ENCODE data around the gene CAMK1G. TPM values are rescaled to one million over a fixed set of nuclear protein-coding genes. Genes with fewer than 3 reads are reported as not detected.

The CAMK1G gene
- polyA plus RNA-seq, 1 of the 3 experiments (the other 2 are of a cell fraction): 15.1 TPM

GRCh38 chr1:209613400-209614150 is 30.1 kb downstream of the CAMK1G start:
- Histone ChIP-seq H3K9me3 (no peaks in the 10 kb centered on the region), H3K27ac (ENCODE audit: low read depth in 2 of 2, low read length in 1 of 2) (no peak overlapping the region), H3K79me2 (ENCODE audit: insufficient read depth) (no peaks in the 10 kb centered on the region), H3F3A (replicated peaks; ENCODE audit: insufficient read depth) (no peaks in the 10 kb centered on the region), H3K9me2 (no peaks in the 10 kb centered on the region), H4K20me1 (ENCODE audit: insufficient read depth) (no peaks in the 10 kb centered on the region), H3K4me1 (ENCODE audit: control insufficient read depth in 1 of 2, insufficient read depth in 2 of 2, low read depth in 1 of 2, low read length in 1 of 2) (peaks cover 0 to 4% of the 10 kb centered on the region in 2 experiments; a peak in 2 of 4 replicates), H3K9ac (no peak overlapping the region), H2AFZ (ENCODE audit: low read depth) (no peak overlapping the region), H3K4me2 (no peak overlapping the region), H3K36me3 (replicated peaks in 1 of 2; ENCODE audit: control insufficient read depth in 1 of 2, insufficient read depth in 2 of 2, low read length in 1 of 2) (peaks cover 5 to 51% of the 10 kb centered on the region in 2 experiments), H3K27me3 (ENCODE audit: insufficient read depth) (no peaks in the 10 kb centered on the region), H3K4me3 (ENCODE audit: low read depth in 2 of 2, low read length in 1 of 2) (no peak overlapping the region)
- no peak for DNase-seq
- POLR2A ChIA-PET: no interaction called here
- CTCF ChIA-PET: interaction anchor here (2.4 to 6.9 kb wide), 2 partner anchors 12 to 14 kb away, joined by 12 to 43 read pairs; no protein-coding TSS in a partner anchor
- TF ChIP-seq MXI1 (IDR thresholded peaks at IDR 0.05; ENCODE audit: low read depth, low read length) (no peak), ZBTB33 (IDR thresholded peaks at IDR 0.05; ENCODE audit: borderline replicate concordance, low read depth) (no peak), RCOR1 (IDR thresholded peaks at IDR 0.05; ENCODE audit: low read length) (no peak), USF1 (IDR thresholded peaks at IDR 0.05; ENCODE audit: borderline replicate concordance, low read depth) (no peak), PBX3 (IDR thresholded peaks at IDR 0.05) (no peak), SIN3A (IDR thresholded peaks at IDR 0.05; ENCODE audit: borderline replicate concordance, low read depth, low read length) (no peak), YY1 (IDR thresholded peaks at IDR 0.05; ENCODE audit: low read depth) (no peak), SMC3 (IDR thresholded peaks at IDR 0.05; ENCODE audit: low read depth, low read length) (no peak), FOXJ3 (CRISPR knock-in tag; IDR thresholded peaks at IDR 0.05) (no peak), ELF1 (IDR thresholded peaks at IDR 0.05) (no peak), CTCF (IDR thresholded peaks at IDR 0.05) (no peak), RAD21 (IDR thresholded peaks at IDR 0.05; ENCODE audit: low read length) (no peak)
- WGBS (ENCODE audit: low lambda C conversion rate): 85% methylated on average over 4 of the region's 4 CpGs

All from SK-N-SH (cell line).